GM12872 (cell line): ENCODE results near the gene PFKL.

Source experiments
- TF ChIP-seq, protein P1 (sequence below): IDR thresholded peaks from 3 replicates; pipeline ENCODE4 v1.5.1; 2011; ENCODE audit warnings: low read depth, mild to moderate bottlenecking, low read length, moderate library complexity; ENCODE audit not compliant: insufficient read depth

The PFKL gene

DNA sequence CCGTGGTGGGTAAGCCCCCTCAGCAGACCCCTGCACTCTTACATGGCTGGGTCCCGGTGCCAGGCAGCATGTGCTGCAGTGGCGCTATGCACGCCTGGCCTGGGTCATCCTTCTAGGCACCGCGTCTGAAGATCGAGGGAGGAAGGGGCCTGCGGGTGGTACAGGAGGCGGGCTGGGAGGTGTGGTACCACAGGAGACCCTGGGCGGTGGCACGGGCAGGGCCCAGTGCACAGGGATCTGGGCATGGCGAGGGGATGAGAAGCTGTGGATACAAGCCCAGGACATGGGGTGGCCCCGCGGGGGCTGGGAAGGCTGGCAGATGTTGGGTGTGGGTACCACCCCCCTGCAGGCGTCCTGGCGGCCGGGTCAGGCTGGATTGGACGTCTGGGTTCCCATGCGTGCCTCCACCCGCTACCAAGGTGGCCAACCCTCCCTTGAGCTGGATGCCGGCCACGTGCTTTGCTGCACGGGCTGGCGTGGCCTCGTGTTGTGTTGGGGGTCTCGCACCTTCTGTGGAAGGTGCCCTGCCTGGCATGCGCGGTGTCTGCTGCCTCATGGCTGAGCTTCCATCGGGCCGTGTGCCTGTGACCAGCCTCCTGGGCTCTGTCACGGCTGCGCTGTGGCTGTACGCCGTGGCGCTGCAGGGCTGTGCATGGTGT is 19.7 kb downstream of the PFKL start:
- TF ChIP-seq, protein P1, sequence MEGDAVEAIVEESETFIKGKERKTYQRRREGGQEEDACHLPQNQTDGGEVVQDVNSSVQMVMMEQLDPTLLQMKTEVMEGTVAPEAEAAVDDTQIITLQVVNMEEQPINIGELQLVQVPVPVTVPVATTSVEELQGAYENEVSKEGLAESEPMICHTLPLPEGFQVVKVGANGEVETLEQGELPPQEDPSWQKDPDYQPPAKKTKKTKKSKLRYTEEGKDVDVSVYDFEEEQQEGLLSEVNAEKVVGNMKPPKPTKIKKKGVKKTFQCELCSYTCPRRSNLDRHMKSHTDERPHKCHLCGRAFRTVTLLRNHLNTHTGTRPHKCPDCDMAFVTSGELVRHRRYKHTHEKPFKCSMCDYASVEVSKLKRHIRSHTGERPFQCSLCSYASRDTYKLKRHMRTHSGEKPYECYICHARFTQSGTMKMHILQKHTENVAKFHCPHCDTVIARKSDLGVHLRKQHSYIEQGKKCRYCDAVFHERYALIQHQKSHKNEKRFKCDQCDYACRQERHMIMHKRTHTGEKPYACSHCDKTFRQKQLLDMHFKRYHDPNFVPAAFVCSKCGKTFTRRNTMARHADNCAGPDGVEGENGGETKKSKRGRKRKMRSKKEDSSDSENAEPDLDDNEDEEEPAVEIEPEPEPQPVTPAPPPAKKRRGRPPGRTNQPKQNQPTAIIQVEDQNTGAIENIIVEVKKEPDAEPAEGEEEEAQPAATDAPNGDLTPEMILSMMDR = no peak

DNA sequence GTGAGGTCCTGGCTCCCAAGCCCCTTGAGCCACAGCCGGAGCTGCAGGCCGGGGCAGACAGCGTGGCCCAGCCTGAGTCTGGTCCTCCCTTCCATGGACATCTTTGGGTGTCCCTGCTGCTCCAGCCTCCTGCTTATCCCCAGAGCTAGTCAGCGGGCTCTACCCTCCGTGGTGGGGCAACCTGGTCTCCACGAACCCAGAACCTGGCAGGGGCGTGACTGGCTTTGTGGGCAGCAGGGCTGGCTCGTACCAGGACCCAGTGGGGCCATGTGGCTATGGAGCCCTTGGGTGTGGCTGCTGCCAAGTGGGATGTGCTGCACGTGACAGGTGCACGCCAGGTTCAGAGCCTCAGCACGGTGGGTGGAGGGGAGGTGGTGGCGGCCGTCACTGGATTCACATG is 21.0 kb downstream of the PFKL start:
- TF ChIP-seq, protein P1 = no peak

DNA sequence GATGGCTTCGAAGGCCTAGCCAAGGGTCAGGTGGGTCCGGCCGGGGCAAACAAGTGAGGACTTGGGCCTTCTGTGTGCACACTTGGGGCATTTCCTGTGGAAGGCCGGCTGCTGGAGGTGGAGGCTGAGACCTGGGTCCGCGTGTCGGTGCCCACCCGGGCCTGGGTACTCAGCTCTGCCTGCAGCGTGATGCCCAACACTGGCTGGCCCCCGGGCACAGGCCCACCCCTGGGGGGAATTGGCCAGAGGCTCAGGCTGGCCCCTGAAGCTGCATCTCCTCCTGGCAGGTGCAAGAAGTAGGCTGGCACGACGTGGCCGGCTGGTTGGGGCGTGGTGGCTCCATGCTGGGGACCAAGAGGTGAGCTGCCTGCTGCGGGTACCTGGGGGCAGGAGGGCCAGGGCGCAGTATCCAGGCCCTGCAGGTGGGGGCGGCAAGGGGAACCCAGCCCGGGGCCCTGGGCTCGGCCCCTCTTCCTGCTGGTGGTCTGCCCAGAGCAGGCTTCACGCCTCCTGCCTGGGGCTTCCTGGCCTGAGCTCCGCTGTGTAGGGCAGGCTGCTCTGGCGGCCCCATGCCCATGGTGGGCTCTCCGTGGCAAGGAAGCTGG is 22.1 kb downstream of the PFKL start:
- TF ChIP-seq, protein P1 = no peak

DNA sequence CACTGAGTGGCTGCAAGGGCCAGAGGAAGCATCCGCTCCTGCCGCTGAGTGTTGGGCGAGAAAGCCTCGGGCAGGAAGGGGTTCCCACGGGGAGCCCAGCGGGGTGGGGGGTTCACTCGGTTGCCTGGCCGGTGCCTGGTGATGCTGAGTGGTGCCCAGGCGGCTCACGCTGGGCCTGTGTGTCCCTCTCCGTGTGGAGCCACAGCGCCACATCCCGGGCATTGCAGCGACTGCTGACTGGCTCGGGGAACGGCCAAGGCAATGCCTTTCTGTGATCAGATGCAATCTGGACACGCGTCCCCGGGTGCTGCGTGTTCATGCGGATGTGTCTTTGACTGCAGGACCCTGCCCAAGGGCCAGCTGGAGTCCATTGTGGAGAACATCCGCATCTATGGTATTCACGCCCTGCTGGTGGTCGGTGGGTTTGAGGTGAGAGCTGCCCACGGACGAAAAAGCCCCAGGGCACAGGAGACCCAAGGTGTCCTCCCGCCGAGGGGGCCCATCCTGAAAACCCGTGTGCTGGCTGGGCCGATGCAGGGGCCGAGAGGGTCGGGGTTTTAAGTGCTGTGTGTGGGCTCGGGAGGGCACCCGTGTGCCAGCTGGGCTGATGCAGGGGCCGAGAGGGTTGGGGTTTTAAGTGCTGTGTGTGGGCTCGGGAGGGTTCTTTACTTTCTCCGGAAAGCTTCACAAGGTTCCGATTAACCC is 22.9 kb downstream of the PFKL start:
- TF ChIP-seq, protein P1 = no peak

DNA sequence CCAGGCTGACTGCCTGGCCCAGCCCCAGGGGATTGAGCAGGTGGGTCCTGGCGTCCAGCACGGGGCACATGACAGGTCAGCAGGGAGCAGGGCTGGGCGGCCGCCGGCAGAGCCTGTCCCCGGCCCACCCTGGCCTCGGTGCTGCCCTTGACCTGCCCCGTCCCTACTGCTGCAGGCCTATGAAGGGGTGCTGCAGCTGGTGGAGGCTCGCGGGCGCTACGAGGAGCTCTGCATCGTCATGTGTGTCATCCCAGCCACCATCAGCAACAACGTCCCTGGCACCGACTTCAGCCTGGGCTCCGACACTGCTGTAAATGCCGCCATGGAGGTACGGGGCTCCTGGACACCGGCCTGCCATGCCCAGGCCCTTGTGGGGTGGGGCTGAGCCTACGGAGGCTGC is 23.7 kb downstream of the PFKL start:
- TF ChIP-seq, protein P1 = no peak

DNA sequence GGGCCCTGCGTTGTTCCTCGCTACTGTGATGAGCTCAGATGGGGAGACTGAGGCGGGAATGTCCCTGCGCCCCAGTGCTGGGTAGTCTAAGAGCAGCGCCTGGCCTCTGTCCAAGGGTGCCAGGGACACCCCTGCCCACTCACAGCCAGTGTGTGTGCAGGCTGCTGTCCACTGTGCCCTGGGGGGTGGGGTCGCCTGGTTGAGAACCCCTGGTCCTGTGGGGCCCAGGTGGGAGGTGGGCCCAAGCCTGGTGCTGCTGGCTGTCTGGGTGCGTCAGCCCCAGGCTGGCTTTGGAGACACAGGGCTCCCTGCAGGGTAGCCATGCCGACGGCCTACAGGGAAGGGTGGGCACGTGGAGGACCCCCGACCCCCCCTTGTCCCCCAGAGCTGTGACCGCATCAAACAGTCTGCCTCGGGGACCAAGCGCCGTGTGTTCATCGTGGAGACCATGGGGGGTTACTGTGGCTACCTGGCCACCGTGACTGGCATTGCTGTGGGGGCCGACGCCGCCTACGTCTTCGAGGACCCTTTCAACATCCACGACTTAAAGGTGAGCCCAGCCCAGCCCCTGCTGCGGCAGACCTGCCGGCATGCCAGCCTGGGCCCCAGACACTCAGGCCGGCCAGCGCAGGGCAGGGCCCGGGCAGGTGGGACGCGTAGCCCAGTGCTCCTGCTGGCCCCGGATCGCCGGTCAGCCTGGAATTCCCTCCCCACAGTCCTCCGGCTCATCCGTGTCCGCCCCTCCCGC is 24.4 kb downstream of the PFKL start:
- TF ChIP-seq, protein P1 = no peak

DNA sequence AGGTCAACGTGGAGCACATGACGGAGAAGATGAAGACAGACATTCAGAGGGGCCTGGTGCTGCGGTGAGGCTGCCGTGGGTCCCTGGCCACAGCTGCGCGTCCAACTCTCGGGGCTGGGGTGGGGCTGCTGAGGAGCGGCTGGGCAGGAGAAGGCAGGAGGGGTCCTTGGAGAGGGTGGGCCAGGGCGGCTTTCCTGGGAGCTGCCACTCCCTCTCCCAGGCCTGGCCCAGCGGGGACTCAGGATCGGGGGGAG is 24.9 kb downstream of the PFKL start:
- TF ChIP-seq, protein P1 = no peak
